Left kidney (tissue), 2 donors: ENCODE results near the gene SPNS3. TPM values are rescaled to one million over a fixed set of nuclear protein-coding genes. Genes with fewer than 3 reads are reported as not detected.

Experiments
- DNase-seq: peaks from one replicate; pipeline ENCODE4 v3.0.0-alpha.2; 2013
- polyA plus RNA-seq: library from polyadenylated mRNA; unstranded; fragments of 120-200 nt; gene quantifications from one replicate; pipeline ENCODE4 v1.2.1, GENCODE V29; 2013; ENCODE audit not compliant: insufficient read length

SPNS3 gene
- polyA plus RNA-seq, 1 donor = 3.4 TPM

- DNase-seq = no peak
These were observed 93.9 kb downstream of the SPNS3 start for GRCh38 chr17:4527566-4528125.

- no peak for DNase-seq
These were observed 95.9 kb downstream of the SPNS3 start for GRCh38 chr17:4529533-4530152.

- no peak for DNase-seq
These were observed 97.3 kb downstream of the SPNS3 start for GRCh38 chr17:4530799-4531730.

DNA sequence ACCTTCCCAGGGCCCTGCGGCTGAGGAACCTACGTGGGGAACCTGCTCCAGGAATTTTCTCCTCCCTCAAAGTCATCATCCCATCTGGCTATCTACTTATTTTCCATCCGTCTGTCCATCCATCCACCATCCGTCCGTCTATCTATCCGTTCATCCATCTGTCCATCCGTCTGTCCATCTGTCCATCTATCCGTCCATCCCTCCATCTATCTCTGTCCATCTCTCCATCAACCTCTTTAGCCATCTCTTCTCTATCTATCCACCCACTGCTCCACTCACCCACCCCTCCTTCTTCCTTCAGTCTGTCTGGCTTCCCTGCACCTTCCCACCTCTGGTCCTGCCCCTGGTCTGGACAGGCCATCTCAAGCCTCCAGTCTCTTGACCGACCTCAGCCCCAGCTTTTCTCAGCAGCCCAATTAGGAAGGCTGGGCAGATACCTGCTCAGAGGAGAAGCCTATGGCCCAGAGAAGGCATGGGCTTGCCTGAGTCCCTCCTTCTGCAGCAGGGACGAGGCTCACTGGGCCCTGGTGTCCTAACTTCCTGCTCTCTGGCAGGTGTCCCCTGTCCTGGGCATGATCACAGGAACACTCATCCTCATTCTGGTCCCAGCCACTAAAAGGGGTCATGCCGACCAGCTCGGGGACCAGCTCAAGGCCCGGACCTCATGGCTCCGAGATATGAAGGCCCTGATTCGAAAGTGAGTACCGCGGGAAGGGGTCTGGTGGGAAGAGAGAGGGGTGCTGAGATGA is 98.4 kb downstream of the SPNS3 start:
- no peak for DNase-seq

DNA sequence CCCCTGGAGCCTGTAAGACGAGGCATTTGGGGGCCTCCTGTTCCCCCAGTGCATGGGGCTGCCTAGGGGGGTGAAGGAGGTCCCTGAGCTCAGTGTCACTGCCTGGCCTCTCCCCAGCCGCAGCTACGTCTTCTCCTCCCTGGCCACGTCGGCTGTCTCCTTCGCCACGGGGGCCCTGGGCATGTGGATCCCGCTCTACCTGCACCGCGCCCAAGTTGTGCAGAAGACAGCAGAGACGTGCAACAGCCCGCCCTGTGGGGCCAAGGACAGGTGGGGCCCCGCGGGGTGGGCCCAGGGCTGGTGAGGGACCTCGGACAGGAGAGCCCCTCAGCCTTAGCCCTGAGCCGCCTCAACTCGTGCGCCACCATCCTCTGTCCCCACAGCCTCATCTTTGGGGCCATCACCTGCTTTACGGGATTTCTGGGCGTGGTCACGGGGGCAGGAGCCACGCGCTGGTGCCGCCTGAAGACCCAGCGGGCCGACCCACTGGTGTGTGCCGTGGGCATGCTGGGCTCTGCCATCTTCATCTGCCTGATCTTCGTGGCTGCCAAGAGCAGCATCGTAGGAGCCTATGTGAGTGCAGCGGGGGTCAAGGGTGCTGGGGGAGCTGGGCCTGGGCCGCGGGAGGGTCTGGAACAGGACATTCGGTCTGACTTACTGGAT is 99.3 kb downstream of the SPNS3 start:
- no peak for DNase-seq

GRCh38 chr17:4533523-4534504 is 100.1 kb downstream of the SPNS3 start:
- DNase-seq = no peak

DNA sequence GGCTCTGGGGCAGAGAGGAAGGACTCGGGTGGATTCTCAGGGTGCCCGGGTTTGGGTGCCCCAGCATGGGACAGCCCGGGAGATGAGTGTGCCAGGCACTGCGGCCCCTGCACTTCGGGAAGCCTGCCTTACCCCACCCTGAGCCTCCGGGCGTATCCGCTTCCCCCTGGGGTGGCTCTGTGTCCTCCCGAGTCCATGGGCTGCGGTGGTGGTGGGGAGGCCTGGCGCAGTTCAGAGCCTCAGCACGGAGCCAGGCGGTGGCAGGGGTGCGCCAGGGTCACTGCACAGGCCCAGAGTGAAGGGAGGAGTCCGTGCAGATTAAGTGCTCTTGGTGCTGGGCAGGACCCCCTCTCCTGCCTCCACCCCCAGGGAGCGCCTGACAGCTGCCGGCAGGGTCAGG is 100.8 kb downstream of the SPNS3 start:
- DNase-seq = no peak

DNA sequence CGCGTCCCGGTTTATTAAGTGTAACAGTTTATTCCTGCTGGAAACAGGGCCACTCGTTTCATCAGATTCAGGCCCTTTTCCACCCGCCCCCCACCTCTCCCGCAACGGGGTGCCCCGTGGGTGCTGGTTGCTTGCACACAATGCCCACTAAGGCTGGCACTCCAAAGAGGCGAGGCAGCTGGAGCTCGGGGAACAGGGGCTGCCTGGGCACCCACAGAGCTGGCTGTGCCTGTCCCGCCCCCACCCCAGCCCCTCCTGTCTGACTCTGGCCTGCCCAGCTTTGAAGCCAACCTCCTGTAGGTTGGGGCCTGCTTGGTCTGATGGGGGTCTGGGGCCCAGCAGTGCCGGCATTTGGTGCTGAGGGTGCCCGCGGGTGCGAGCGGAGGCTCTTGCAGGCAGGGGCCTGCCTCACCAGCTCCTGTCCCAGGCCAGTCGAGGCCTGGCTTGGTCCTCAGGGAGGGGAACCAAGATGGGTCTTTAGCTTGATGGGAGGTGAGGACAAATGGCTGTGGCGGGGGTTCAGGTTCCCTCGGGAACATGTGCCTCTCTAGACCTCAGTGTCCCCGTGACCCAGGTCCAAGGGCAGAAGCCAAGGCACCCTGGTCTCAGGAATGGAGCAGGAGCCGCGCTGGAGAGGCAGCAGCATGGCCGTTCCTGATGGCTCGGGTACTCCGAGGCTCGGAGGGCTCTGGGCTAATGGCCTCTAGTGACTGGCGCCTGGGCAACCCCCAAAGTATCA is 101.4 kb downstream of the SPNS3 start:
- no peak for DNase-seq

DNA sequence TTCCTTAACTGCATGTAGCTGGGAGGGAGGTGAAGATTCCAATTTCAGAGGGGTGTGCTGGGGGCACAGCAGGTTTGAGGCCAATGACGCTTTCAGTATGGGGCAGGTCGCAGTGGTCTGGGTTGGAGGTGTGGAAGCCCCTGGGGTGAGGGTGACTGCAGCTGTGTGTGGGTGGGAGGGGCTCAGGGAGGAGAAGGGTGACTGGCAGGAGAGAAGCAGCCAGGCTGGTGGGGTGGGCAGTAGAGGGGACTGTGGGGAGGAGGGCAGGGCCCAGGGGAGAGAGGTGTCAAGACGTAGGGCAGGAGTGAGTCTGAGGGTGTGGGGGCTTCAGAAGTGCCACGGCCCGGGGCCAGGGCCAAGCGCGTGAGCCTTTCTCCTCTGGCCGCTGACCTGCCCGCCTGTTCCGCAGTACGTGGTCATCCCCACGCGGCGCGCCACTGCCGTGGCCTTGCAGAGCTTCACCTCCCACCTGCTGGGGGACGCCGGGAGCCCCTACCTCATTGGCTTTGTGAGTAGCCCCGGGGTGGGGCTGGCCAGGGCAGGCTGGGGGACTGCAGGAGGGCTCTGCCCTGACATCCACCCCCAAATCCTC is 102.0 kb downstream of the SPNS3 start:
- DNase-seq = no peak

DNA sequence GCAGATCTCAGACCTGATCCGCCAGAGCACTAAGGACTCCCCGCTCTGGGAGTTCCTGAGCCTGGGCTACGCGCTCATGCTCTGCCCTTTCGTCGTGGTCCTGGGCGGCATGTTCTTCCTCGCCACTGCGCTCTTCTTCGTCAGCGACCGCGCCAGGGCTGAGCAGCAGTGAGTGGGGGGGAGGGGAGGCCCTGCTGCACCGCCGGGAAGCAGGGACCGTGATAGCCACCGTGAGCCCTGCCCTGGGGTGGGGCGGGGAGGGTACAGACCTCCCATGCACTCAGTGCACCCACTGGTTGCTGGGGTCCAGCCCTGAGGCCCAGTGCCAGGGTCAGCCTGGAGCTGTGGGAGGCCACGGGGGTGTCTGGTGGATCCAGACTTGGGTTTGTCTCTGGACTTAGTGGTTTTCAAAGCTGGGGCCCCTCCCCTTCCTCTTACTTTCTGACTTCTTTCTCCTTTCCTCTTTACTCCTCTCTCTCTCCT is 102.6 kb downstream of the SPNS3 start:
- DNase-seq = no peak

GRCh38 chr17:4536742-4537411 is 103.1 kb downstream of the SPNS3 start:
- DNase-seq = no peak

Other genes with a start within 250 kb of the SPNS3 start
- 57.7 TPM for gene ANKFY1, start 170.0 kb upstream of the SPNS3 start, polyA plus RNA-seq
- gene UBE2G1, start 67.3 kb upstream of the SPNS3 start, polyA plus RNA-seq = 62.8 TPM
- 32.3 TPM for gene SPNS2, start 64.9 kb downstream of the SPNS3 start, polyA plus RNA-seq
- 38.1 TPM for gene MYBBP1A, start 121.4 kb downstream of the SPNS3 start, polyA plus RNA-seq
- gene GGT6, start 126.6 kb downstream of the SPNS3 start, polyA plus RNA-seq = 6.3 TPM
- gene SMTNL2, start 150.6 kb downstream of the SPNS3 start, polyA plus RNA-seq = 57.5 TPM
- 0.25 TPM for gene ALOX15, start 207.7 kb downstream of the SPNS3 start, polyA plus RNA-seq